RWPE1 (cell line): ENCODE results near the gene DNAH10.

ENCODE experiments used
- CTCF ChIA-PET: fragments of 350-600 bp; sonication (Branson Sonifier 250); formaldehyde crosslinking; extraction: SDS; loops from one replicate; lab custom pipeline; 2021; lab: Yijun Ruan, JAX
- POLR2A ChIA-PET: fragments of 400-600 bp; formaldehyde crosslinking; extraction: SDS; loops from one replicate; lab custom pipeline; 2020; ENCODE audit warnings: antibody characterized with exemption; ENCODE audit not compliant: low non-redundant PET; lab: Yijun Ruan, JAX
- DNase-seq: peaks from one replicate; pipeline ENCODE4 v3.0.0; 2012; ENCODE audit warnings: low spot score
- H3K27ac ChIP-seq: fragments of 450-650 bp; 2 replicates; pipeline ENCODE4 v1.5.1; 2017
- TF ChIP-seq, protein P1 (sequence below): fragments of 450-650 bp; conservative IDR thresholded peaks from 2 replicates; pipeline ENCODE4 v1.5.1; 2017; ENCODE audit warnings: low read depth, mild to moderate bottlenecking

DNAH10 gene

DNA sequence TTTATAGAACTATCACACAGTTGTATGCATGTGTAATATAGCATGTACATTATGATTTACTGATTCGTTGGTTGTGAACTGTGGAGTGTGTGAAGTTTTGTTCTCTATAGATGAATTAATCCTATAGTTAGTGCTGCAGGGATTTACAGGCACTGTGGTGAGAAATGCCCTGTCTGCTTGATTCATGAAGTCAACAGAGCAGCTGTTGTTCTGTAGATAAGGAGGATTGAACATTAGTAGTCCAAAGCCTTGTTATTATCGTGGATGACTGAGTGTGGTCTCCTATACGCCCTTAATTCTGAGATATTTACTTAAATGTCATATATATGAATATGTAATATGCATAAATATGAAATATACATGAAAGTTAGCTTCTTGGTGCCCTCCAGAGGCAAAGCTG is 98.3 kb downstream of the DNAH10 start:
- DNase-seq, result no peak
- H3K27ac ChIP-seq, result no peak overlapping the region
- TF ChIP-seq, protein P1, sequence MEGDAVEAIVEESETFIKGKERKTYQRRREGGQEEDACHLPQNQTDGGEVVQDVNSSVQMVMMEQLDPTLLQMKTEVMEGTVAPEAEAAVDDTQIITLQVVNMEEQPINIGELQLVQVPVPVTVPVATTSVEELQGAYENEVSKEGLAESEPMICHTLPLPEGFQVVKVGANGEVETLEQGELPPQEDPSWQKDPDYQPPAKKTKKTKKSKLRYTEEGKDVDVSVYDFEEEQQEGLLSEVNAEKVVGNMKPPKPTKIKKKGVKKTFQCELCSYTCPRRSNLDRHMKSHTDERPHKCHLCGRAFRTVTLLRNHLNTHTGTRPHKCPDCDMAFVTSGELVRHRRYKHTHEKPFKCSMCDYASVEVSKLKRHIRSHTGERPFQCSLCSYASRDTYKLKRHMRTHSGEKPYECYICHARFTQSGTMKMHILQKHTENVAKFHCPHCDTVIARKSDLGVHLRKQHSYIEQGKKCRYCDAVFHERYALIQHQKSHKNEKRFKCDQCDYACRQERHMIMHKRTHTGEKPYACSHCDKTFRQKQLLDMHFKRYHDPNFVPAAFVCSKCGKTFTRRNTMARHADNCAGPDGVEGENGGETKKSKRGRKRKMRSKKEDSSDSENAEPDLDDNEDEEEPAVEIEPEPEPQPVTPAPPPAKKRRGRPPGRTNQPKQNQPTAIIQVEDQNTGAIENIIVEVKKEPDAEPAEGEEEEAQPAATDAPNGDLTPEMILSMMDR, result no peak
- ChIA-PET POLR2A (no interaction called here), CTCF (no interaction called here)

- TF ChIP-seq, protein P1, result no peak
Observed at GRCh38 chr12:123861392-123861791, 99.3 kb downstream of the DNAH10 start.

GRCh38 chr12:123867141-123867540 is 105.0 kb downstream of the DNAH10 start:
- ChIA-PET CTCF (no interaction called here), POLR2A (no interaction called here)
- TF ChIP-seq, protein P1, result no peak
- H3K27ac ChIP-seq, result no peak overlapping the region
- no peak for DNase-seq

More at GRCh38 chr12:123861392-123861791, 99.3 kb downstream of the DNAH10 start:
- CTCF ChIA-PET, result no interaction called here
- DNase-seq, result no peak
- H3K27ac ChIP-seq, result no peak overlapping the region
- POLR2A ChIA-PET, result no interaction called here

- no peak for DNase-seq
- no peak overlapping the region for H3K27ac ChIP-seq
- ChIA-PET CTCF (no interaction called here), POLR2A (no interaction called here)
- TF ChIP-seq, protein P1, result no peak
Observed at GRCh38 chr12:123868791-123869190, 106.7 kb downstream of the DNAH10 start.

DNA sequence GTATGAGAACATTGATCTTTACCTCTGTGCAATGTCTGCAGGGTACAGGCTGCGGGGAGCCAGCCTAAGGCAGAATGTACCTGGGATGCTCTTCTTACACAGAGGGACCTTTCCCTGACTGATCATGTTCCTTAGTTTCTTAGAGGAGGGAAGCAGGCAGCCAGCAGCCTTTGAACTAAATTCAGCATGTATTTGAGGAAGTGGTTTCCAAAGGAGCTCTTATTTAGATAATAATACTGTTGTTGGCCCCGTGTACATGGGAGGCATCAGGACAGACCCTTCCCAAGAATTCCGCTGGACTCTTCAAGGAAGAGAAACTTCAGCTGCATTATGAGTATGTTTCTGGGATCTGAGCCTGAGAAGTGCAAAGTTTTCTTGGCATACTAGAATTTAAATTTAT is 111.7 kb downstream of the DNAH10 start:
- ChIA-PET POLR2A (no interaction called here), CTCF (no interaction called here)
- TF ChIP-seq, protein P1, result no peak
- no peak overlapping the region for H3K27ac ChIP-seq
- DNase-seq, result no peak

- TF ChIP-seq, protein P1, result no peak
- no peak for DNase-seq
- no peak overlapping the region for H3K27ac ChIP-seq
- POLR2A ChIA-PET, result no interaction called here
- CTCF ChIA-PET, result no interaction called here
Observed at GRCh38 chr12:123877968-123878367, 115.9 kb downstream of the DNAH10 start.

GRCh38 chr12:123879101-123879500 is 117.0 kb downstream of the DNAH10 start:
- ChIA-PET CTCF (no interaction called here), POLR2A (no interaction called here)
- TF ChIP-seq, protein P1, result no peak
- no peak overlapping the region for H3K27ac ChIP-seq
- DNase-seq, result no peak
